GM23248 (cell line): Measurements from ENCODE around the gene ZNF320. TPM values are rescaled to one million over a fixed set of nuclear protein-coding genes. Genes with fewer than 3 reads are reported as not detected.
"Not testable (repeated sequence)": the region's sequence is repeated elsewhere in the genome, so short reads cannot be mapped to it uniquely, and the experiment has no call there.

ENCODE experiments used
- DNase-seq: peaks from one replicate; pipeline ENCODE4 v3.0.0-alpha.2; 2015
- H2AFZ ChIP-seq: fragments of 200-600 bp; sonication (generic); 2 replicates; pipeline ENCODE4 v1.6.1; 2016; ENCODE audit warnings: antibody characterized with exemption
- H3F3A ChIP-seq: fragments of 200-600 bp; sonication (generic); 2 replicates; pipeline ENCODE4 v1.6.1; 2016; ENCODE audit warnings: mild to moderate bottlenecking, antibody characterized with exemption, mixed run types; ENCODE audit not compliant: insufficient read depth
- H3K27ac ChIP-seq: fragments of 200-600 bp; sonication (generic); 2 replicates; pipeline ENCODE4 v1.5.1; 2016; ENCODE audit warnings: mild to moderate bottlenecking
- H3K27me3 ChIP-seq: fragments of 200-600 bp; sonication (generic); replicated peaks from 2 replicates; pipeline ENCODE4 v1.6.1; 2016; ENCODE audit warnings: mild to moderate bottlenecking; ENCODE audit not compliant: insufficient read depth
- H3K36me3 ChIP-seq: fragments of 200-600 bp; sonication (generic); 2 replicates; pipeline ENCODE4 v1.6.1; 2016; ENCODE audit warnings: low read depth, mild to moderate bottlenecking
- H3K4me1 ChIP-seq: fragments of 200-600 bp; sonication (generic); 2 replicates; pipeline ENCODE4 v1.6.1; 2016; ENCODE audit warnings: mild to moderate bottlenecking; ENCODE audit not compliant: insufficient read depth
- H3K4me2 ChIP-seq: fragments of 200-600 bp; sonication (generic); one replicate; pipeline ENCODE4 v1.6.1; 2016; ENCODE audit warnings: mild to moderate bottlenecking; ENCODE audit not compliant: unreplicated experiment
- H3K4me3 ChIP-seq: fragments of 200-600 bp; sonication (generic); 2 replicates; pipeline ENCODE4 v1.5.1; 2016; ENCODE audit warnings: mild to moderate bottlenecking
- H3K79me2 ChIP-seq: fragments of 200-600 bp; sonication (generic); 2 replicates; pipeline ENCODE4 v1.6.1; 2016; ENCODE audit warnings: mild to moderate bottlenecking; ENCODE audit not compliant: insufficient read depth
- H3K9ac ChIP-seq: fragments of 200-600 bp; sonication (generic); 2 replicates; pipeline ENCODE4 v1.6.1; 2016; ENCODE audit warnings: mild to moderate bottlenecking
- H3K9me2 ChIP-seq: fragments of 200-600 bp; sonication (generic); 2 replicates; pipeline ENCODE4 v1.6.1; 2016; ENCODE audit warnings: mixed run types, mild to moderate bottlenecking, moderate library complexity; ENCODE audit not compliant: insufficient read depth
- H3K9me3 ChIP-seq: fragments of 200-600 bp; sonication (generic); one replicate; pipeline ENCODE4 v1.6.1; 2017; ENCODE audit warnings: low read depth
- H4K20me1 ChIP-seq: fragments of 200-600 bp; sonication (generic); 2 replicates; pipeline ENCODE4 v1.6.0; 2016; ENCODE audit not compliant: insufficient read depth
- EZH2 ChIP-seq: fragments of 200-600 bp; sonication (generic); IDR thresholded peaks from 2 replicates; pipeline ENCODE4 v1.6.1; 2018; ENCODE audit warnings: antibody characterized with exemption, mild to moderate bottlenecking; ENCODE audit not compliant: insufficient read depth, poor library complexity, severe bottlenecking
- EZH2phosphoT487 ChIP-seq: fragments of 200-600 bp; sonication (generic); IDR thresholded peaks from 2 replicates; pipeline ENCODE4 v1.6.1; 2018; ENCODE audit warnings: antibody characterized with exemption, moderate library complexity, mild to moderate bottlenecking, low read depth; ENCODE audit not compliant: insufficient read depth
- WGBS, 2 experiments: methylation state at CpG; one replicate each; pipeline ENCODE4 v1.1.6; 2015 to 2017; ENCODE audit warnings: low lambda C conversion rate in 2 of 2, low coverage in 1 of 2; ENCODE audit errors: missing lambda C conversion rate in 2 of 2; 5-methylcytosine and 5-hydroxymethylcytosine counted together
- in situ Hi-C: fragments of 300-500 bp; cut with MboI; formaldehyde crosslinking; loops from 2 replicates; pipeline ENCODE4 v1.15.0; 2020
- polyA plus RNA-seq: library from polyadenylated mRNA; unstranded; fragments of >200 nt; fragmentation: Nextera tagmentation; extraction: Ambion mirVana; gene quantifications from 2 replicates; pipeline ENCODE4 v1.2.1, GENCODE V29; 2016
- total RNA-seq: library from RNA; depleted of rRNA; stranded (reverse); fragments of >200 nt; shearing (Covaris generic); gene quantifications from 2 replicates; pipeline ENCODE4 v1.2.3, GENCODE V29; 2014

The ZNF320 gene
- total and polyA plus RNA-seq, 2 experiments from 2014 or later = 4.3 to 16.4 TPM

DNA sequence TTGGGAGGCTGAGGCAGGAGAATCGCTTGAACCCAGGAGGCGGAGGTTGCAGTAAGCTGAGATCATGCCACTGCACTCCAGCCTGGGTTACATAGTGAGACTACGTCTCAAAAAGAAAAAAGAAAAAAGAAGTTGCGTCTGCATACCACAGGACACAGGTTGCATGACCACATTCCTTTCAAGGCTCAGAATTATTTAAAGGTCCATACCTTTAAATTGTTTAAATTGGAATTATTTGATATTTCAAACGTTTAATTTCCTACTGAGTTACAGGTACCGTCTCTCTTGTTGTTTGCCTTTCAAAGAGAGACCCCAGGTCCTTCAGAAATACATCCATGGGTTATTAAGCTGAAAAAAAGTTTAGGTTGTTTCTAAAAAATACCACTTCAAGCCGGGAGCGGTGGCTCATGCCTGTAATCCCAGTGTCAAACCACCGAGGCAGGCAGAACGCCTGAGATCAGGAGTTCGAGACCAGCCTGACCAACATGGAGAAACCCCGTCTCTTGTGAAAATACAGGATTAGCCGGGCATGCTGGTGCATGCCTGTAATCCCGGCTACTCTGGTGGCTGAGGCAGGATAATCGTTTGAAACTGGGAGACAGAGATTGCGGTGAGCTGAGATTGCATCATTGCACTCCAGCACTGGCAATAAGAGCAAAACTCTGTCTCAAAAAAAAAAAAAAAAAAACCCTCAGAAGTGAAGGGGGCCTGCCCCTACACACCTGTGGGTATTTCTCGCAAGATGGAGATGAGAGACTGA lies 46.6 kb upstream of the ZNF320 start:
- peaks cover 5% of the 10 kb centered on the region for H3K9me3 ChIP-seq
- in situ Hi-C loops = no loop called here
- 88 to 92% methylated on average over 17 of the region's 17 CpGs for WGBS, 2 experiments

GRCh38 chr19:52943134-52943883 lies 45.9 kb upstream of the ZNF320 start:
- Histone ChIP-seq H3K4me1 (peaks cover 4% of the 10 kb centered on the region; the same call in 1 of the 2 replicates), H2AFZ (peak overlapping the region; percentile 100), H3K36me3 (no peaks in the 10 kb centered on the region), H3F3A (peaks cover 3% of the 10 kb centered on the region; the same call in 1 of the 2 replicates), H3K9ac (peak overlapping the region; percentile 92), H3K4me2 (peak overlapping the region; percentile 95), H3K4me3 (peak overlapping the region; percentile 99), H3K79me2 (peaks cover 7% of the 10 kb centered on the region; the same call in 1 of the 2 replicates), H3K9me2 (no peaks in the 10 kb centered on the region), H3K27ac (peak overlapping the region; percentile 69), H3K27me3 (no peaks in the 10 kb centered on the region), H3K9me3 (peaks cover 4% of the 10 kb centered on the region), H4K20me1 (no peaks in the 10 kb centered on the region)
- WGBS, 2 experiments = 62 to 66% methylated on average over 27 to 29 of the region's 29 CpGs
- in situ Hi-C loops = no loop called here
- TF ChIP-seq EZH2phosphoT487 (no peak), EZH2 (no peak)
- no peak for DNase-seq

More for the DNA sequence above, 46.6 kb upstream of the ZNF320 start:
- Histone ChIP-seq H3K27me3 (no peaks in the 10 kb centered on the region), H3K4me1 (peaks cover 4% of the 10 kb centered on the region; the same call in 1 of the 2 replicates), H3K27ac (no peak overlapping the region), H3K4me2 (no peak overlapping the region), H3K4me3 (no peak overlapping the region), H3F3A (peaks cover 3% of the 10 kb centered on the region; the same call in 1 of the 2 replicates), H3K79me2 (no peaks in the 10 kb centered on the region), H2AFZ (no peak overlapping the region), H3K9ac (no peak overlapping the region), H3K36me3 (no peaks in the 10 kb centered on the region), H3K9me2 (no peaks in the 10 kb centered on the region), H4K20me1 (no peaks in the 10 kb centered on the region)
- no peak for TF ChIP-seq EZH2phosphoT487
- TF ChIP-seq EZH2 = no peak
- DNase-seq = no peak

DNA sequence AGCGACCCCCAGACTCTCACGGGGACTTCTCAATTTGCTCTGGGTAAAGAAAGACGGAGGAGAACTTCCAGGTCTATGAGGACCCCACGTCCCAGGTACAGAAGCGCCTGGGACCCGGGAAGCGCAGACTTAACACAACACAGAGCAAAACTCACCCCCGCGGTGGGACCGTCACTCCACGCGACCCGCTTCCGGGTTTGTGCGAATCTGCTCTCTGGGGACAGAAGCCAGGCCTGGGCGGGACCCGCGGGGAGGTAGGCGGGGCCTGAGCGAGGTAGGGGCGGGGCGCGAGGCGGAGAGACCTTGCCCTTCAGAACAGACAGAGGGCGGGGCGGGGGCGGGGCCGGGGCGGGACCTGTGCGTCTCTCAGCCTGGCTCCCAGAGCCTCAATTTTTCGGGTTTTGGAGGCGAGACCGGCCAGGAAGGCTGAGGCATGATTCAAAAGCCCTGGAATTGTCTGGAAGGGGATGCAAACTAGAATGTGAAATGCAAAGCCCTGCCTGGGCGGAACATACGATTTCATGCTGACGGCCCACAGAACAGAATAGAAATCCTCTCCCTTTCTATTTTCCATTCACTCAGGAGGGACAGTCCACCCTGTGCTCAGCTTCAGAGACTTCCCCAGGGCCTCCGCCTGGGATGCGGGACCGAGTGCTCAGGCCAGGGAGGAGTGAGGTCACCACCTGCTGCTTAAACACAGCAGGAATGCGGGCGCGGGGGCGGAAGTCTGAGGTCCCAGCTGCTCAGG lies 45.1 kb upstream of the ZNF320 start:
- peak overlapping the region; percentile 100 for H2AFZ ChIP-seq
- WGBS, 2 experiments = 1 to 3% methylated on average over 29 to 36 of the region's 43 CpGs
- TF ChIP-seq EZH2phosphoT487 = no peak
- no peak for TF ChIP-seq EZH2
- H3K4me1 ChIP-seq = peaks cover 4% of the 10 kb centered on the region; the same call in 1 of the 2 replicates
- H4K20me1 ChIP-seq = no peaks in the 10 kb centered on the region
- H3K9me3 ChIP-seq = no peaks in the 10 kb centered on the region
- peak; percentile 89 for DNase-seq
- H3K79me2 ChIP-seq = peaks cover 9% of the 10 kb centered on the region; the same call in 1 of the 2 replicates
- peak overlapping the region; percentile 92 for H3K9ac ChIP-seq
- peak overlapping the region; percentile 99 for H3K4me3 ChIP-seq
- in situ Hi-C loops = no loop called here
- no peaks in the 10 kb centered on the region for H3K9me2 ChIP-seq
- peak overlapping the region; percentile 95 for H3K4me2 ChIP-seq
- H3K27ac ChIP-seq = peak overlapping the region; percentile 69
- H3K27me3 ChIP-seq = no peaks in the 10 kb centered on the region
- peaks cover 3% of the 10 kb centered on the region; the same call in 1 of the 2 replicates for H3F3A ChIP-seq
- no peaks in the 10 kb centered on the region for H3K36me3 ChIP-seq

- no peaks in the 10 kb centered on the region for H4K20me1 ChIP-seq
- whole genome bisulfite sequencing, 2 experiments = 0 to 1% methylated on average over 25 to 26 of the region's 26 CpGs
- H3K27me3 ChIP-seq = no peaks in the 10 kb centered on the region
- peaks cover 4% of the 10 kb centered on the region; the same call in 1 of the 2 replicates for H3K4me1 ChIP-seq
- peaks cover 3% of the 10 kb centered on the region; the same call in 1 of the 2 replicates for H3F3A ChIP-seq
- H3K9ac ChIP-seq = peak overlapping the region; percentile 92
- DNase-seq = peak; percentile 63
- in situ Hi-C loops = no loop called here
- peak overlapping the region; percentile 86 for H3K4me2 ChIP-seq
- no peaks in the 10 kb centered on the region for H3K9me2 ChIP-seq
- no peaks in the 10 kb centered on the region for H3K9me3 ChIP-seq
- no peaks in the 10 kb centered on the region for H3K36me3 ChIP-seq
- peak overlapping the region; percentile 100 for H2AFZ ChIP-seq
- peak overlapping the region; percentile 99 for H3K4me3 ChIP-seq
- no peak for TF ChIP-seq EZH2
- no peak for TF ChIP-seq EZH2phosphoT487
- H3K79me2 ChIP-seq = peaks cover 9% of the 10 kb centered on the region; the same call in 1 of the 2 replicates
- peak overlapping the region; percentile 67 for H3K27ac ChIP-seq
These were observed 44.5 kb upstream of the ZNF320 start for GRCh38 chr19:52941941-52942385.

DNA sequence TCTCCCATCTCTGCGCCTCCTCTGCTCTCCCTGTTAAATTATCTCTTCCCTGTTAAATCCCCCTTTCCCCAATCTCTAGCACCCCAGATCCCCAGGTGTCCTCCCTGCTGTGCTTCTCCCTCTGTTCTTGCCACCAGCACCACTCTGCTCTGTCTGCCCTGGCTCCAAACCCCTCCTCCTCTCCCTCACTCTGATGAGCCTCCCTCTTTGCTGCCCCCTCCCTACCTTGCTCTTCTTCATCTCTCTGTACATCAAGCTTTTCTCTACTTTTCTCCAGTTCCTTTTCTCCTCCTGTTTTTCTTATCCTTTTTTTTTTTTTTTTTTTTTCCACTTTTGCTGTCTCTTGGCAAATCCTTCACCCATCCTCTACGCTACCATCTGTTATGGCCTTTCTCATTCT lies 44.1 kb upstream of the ZNF320 start:
- H3K9me3 ChIP-seq, H3F3A ChIP-seq, in situ Hi-C loops, H3K27ac ChIP-seq, H3K36me3 ChIP-seq, H3K79me2 ChIP-seq, DNase-seq, H4K20me1 ChIP-seq, H3K27me3 ChIP-seq, H3K4me1 ChIP-seq, H3K9me2 ChIP-seq: not testable (repeated sequence)
- 21 to 40% methylated on average over 2 of the region's 2 CpGs for WGBS, 2 experiments
- Histone ChIP-seq H2AFZ (peak overlapping the region; percentile 100), H3K4me3 (peak overlapping the region; percentile 99), H3K9ac (peak overlapping the region; percentile 92), H3K4me2 (peak overlapping the region; percentile 86)

DNA sequence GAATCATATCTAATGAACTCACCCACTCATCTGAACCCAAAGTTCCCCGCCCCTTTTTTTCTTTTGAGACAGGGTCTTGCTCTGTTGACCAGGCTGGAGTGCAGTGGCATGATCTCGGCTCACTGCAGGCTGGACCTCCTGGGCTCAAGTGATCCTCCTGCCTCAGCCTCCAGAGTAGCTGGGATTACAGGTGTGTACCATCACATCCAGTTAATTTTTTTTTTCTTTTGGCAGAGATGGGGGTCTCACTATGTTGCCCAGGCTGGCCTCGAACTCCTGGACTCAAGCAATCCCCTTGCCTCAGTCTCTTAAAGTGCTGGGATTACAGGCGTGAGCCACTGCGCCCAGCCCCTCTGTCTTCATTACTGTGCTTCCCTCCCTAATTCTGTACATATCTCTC lies 43.5 kb upstream of the ZNF320 start:
- H3K79me2 ChIP-seq, H3K9ac ChIP-seq, H3K9me2 ChIP-seq, H2AFZ ChIP-seq, H3K4me3 ChIP-seq, H3F3A ChIP-seq, DNase-seq, H3K27me3 ChIP-seq, H3K27ac ChIP-seq, H4K20me1 ChIP-seq, H3K4me1 ChIP-seq, in situ Hi-C loops, H3K4me2 ChIP-seq, H3K9me3 ChIP-seq, H3K36me3 ChIP-seq: not testable (repeated sequence)
- 81 to 86% methylated on average over 5 of the region's 5 CpGs for WGBS, 2 experiments
